GM19455 (cell line): ENCODE measurements around the gene TECR.
"Not testable (repeated sequence)": the region's sequence is repeated elsewhere in the genome, so short reads cannot be mapped to it uniquely, and the experiment has no call there.

ENCODE experiments used
- ATAC-seq: cut with Tn5 transposase; IDR thresholded peaks from one replicate; pipeline ENCODE4 v1.9.1; 2021; ENCODE audit not compliant: unreplicated experiment

TECR gene

DNA sequence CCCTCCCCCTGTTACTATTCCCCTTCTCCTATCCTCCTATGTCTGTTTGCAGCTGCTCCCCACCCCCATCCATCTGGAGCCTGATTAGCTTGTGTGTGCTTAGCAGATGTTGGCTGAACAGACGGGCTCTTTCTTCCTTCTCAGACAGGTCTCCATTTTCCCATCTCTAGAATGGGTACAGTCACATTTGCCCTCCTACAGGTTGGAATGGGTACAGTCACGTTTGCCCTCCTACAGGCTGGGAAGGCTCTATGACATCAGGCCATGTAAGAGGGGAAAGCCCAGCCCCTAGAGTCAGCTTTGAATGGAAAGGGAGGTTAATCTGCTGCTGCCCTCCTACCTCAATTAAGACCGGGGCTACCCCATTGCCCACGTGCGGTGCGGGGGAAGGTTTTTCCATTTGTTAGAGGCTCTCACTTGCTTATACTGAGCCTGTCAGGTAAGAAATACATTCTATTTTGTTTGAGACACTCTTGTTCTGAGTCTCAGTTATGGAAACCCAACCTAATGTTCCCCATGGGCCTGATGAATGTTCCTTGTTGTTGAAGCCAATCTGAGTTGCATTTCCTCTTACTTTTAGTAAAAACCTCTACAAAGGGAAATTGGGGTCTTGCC lies 51.3 kb downstream of the TECR start:
- no peak for ATAC-seq

DNA sequence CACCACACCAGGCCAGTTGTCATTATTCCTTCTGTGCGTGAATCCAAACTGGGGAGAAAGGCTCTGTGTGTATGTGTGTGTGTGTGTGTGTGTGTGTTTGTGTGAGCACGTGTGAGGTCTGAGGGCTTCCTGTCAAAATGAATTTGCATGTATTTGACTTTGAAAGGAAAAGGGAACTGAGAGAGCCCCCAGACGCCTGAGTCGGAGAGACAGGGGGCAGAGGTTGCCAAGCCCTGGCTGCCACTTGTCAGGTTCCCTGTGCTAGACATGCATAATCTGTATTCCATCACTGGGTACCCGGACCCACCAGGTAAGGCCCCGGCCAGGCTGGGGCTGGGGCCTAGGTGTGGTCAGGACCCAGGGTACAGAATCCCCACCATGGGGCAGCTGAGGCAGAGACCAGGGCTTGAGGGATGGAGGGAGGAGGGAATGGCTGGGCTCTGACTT lies 53.5 kb downstream of the TECR start, which contains the start of gene CLEC17A:
Gene CLEC17A (plus strand): TSS at position 191 of the 447 bp plus-strand sequence. CDS start 77 bp downstream, at position 268.
- no peak for ATAC-seq

DNA sequence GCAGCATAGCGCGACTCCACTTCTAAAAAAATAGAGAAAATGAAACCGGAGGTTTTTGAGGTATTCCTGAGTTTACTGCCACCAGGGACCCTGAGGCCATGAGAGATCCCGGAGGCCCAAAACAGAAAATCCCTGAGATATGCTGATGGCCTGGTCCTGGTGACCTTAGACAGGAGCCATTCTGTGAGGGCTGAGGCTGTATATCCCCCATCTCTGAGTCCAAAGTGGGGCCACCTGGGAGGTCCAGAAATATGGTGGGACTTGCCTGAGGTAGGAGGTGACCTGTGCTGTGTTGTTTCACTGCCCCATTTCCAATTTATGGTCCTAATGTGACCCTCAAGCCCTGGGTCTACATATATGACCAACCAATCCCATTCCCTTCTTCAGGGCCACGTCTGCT lies 55.0 kb downstream of the TECR start:
- not testable (repeated sequence) for ATAC-seq

DNA sequence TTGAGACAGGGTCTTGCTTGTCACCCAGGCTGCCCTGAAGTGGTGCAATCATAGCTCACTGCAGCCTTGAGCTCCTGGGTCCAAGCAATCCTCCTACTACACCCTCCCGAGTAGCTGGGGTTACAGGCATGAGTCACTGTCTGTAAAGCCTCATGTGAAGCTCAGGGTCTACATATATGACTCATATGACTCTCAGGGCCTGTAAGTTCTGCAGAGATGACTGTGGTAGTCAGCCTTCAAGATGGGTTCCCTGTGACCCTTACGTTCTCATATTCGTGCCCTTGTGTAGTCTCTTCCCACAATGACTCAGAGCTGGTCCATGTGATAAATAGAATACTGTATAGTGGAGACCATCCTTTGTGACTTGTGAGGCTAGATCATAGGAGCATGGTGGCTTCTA lies 55.8 kb downstream of the TECR start:
- ATAC-seq: peak; percentile 57

DNA sequence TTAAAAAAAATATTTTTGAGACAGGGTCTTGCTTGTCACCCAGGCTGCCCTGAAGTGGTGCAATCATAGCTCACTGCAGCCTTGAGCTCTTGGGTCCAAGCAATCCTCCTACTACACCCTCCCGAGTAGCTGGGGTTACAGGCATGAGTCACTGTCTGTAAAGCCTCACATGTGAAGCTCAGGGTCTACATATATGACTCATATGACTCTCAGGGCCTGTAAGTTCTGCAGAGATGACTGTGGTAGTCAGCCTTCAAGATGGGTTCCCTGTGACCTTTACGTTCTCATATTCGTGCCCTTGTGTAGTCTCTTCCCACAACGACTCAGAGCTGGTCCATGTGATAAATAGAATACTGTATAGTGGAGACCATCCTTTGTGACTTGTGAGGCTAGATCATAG lies 60.0 kb downstream of the TECR start:
- not testable (repeated sequence) for ATAC-seq

DNA sequence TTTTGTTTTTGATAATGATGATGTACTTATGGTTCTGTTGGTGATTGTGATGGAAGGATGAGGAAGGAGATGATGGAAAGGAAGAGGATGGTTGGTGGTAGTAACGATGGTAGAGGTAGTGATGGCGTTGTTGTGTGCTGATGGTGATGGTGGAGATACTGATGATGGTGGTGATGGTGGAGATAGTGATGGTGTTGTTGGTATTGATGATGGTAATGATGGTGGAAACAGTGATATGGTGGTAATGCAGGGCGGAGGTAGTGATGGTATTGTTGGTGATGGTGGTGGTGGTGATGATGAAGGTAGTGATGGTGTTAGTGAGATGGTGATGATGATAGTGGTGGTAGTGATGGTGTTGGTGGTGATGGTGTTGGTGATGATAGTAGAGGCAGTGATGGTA lies 66.2 kb downstream of the TECR start:
- no peak for ATAC-seq

DNA sequence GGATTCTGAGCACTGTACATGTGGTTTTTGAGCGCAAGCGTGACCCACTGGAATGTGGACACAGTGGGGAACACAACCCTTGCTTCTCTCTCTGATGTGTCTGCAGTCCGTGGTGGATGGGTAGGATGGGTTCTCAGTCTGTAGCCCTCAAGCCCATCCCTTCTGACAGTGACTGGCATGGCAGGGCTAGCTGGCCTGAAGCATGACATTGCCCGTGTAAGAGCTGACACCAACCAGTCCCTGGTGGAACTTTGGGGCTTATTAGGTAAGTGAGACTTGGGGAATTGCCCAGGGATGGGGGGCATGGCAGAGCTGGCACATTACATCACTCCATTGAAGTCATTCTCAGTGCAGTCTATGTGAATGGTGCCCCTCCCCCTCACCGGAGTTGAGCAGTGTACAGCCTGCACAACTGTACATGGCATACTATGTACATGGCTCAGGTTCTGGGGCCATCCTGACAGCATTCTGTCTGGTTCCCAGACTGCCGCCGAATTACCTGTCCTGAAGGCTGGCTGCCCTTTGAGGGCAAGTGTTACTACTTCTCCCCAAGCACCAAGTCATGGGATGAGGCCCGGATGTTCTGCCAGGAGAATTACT lies 70.3 kb downstream of the TECR start:
- ATAC-seq: no peak

DNA sequence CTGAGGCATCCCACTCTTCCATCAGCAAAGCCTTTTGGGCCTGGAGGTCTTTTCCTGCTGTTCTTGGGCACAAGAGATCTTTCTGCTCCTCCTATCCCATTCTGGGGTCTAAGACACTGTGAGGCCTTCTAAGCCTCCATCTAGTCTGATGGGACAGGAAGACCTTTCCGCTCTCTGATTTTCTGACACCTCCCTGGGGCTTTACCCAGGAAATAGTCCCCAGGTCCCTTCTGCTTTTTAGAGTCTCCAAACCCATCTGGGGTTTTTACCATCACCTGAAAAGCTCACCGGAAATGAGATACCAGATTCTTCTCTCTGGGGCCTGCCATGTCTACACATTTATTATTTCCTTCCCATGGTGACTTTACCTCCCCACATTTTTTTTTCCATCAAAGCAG lies 74.6 kb downstream of the TECR start:
- no peak for ATAC-seq

DNA sequence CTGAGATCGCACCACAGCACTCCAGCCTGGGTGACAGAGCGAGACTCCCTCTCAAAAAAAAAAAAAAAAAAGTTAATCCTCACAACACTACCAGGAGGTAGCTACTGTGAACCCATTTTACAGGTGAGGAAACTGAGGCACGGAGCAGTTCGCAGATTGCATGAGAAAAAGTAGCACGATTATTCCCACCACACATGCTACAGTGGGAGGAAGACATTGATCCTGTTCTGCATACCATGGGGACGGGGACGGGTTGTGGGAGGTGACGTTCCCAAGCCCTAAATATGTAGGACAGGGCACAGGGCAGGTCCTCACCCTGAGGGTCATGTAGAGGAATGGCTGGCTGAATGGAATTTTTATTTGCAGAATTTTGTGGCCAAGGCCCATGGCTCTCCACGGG lies 77.2 kb downstream of the TECR start:
- no peak for ATAC-seq

DNA sequence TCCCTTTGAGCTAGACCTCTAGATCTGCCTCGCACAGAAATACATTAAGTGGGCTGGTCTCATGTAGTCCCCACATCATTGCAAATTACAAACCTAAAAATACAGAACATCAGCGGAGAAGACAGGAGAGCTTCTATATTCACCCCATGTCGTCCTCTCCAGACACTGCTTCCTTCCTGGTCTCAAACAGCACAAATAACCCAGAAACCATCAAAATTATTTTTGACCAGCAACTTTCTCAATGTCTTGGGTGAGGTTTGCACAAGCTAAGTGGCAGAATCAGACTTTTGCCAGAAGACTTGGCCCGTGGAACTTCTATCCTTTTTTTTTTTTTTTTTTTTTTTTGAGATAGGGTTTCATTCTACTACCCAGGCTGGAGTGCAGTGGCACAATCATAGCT lies 81.7 kb downstream of the TECR start:
- ATAC-seq: no peak

DNA sequence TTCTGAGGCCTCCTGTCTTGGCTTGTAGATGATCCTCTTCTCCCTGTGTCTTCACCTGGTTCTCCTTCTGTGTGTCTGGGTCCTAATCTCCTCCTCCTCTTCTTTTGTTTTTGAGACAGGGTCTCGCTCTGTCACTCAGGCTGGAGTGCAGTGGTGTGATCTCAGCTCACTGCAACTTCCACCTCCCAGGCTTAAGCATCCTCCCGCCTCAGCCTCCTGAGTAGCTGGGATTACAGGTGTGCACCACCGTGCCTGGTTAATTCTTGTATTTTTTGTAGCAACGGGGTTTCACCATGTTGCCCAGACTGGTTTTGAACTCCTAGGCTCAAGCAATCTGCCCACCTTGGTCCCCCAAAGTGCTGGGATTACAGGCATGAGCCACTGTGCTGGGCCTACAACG lies 82.8 kb downstream of the TECR start:
- ATAC-seq: not testable (repeated sequence)

DNA sequence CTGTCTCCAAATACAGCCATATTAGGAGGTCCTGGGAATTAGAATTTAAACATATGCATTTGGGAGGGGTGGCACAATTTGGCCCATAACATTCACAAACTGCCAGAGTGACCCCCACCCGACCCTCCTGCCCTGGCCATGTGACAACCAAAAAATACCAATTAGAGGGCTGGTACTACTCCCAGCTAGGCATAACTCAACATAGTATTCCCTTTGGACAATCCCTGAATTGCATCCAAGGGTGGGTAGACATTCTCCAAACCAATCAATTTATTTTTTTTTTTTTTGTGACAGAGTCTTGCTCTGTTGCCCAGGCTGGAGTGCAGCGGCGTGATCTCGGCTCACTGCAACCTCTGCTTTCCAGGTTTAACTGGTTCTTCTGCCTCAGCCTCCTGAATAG lies 83.3 kb downstream of the TECR start:
- no peak for ATAC-seq

DNA sequence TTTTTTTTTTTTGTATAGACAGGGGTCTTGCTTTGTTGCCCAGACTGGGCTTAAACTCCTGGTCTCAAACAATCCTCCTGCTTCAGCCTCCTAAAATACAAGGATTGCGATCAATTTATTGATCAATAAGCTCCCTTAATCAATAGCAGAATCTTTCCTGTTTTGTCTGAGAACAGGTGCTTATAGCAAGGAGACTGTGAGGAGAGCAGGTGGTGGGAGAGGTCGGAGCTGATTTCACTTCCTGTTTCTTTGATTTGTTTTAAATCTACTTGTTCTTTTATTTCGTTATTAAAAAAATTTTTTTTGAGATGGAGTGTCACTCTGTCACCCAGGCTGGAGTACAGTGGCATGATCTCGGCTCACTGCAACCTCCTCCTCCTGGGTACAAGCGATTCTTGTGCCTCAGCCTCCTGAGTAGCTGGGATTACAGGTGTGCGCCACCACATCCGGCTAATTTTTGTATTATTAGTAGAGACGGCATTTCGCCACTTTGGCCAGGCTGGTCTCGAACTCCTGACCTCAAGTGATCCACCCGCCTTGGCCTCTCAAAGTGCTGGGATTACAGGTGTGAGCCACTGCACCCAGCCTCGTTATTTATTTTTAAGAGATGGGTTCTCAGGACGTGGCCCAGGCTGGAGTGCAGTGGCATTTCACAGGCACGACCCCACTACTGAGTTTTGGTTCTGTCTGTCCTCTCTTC lies 84.2 kb downstream of the TECR start:
- not testable (repeated sequence) for ATAC-seq

DNA sequence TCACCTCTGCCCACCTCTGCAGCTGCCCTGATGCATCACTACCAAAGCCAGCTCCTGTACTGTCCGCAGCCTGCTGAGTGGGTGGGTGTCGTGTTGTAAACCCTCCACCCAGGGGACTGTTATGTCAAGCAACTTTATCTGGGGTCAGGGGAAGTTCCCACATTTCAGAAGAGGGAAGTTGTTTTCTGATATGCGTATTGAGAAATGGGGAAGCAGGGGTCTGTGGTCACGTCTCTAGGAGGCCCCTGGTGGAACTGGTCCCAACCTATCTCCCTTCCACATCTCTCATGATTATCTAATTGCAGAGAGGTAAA lies 84.7 kb downstream of the TECR start:
- ATAC-seq: no peak
